Measurements from ENCODE around the gene TRIM13. TPM values are rescaled to one million over a fixed set of nuclear protein-coding genes. Genes with fewer than 3 reads are reported as not detected.
A peak's percentile ranks its signal among the peaks of the same experiment; 100 is the strongest.
"Not testable (repeated sequence)": the region's sequence is repeated elsewhere in the genome, so short reads cannot be mapped to it uniquely, and the experiment has no call there.

TRIM13 gene
- total RNA-seq, 2 donors from 2014 or later: 4.6 to 11.2 TPM

- intact Hi-C loops (cut with DNase I): loop anchor here (10.0 kb wide), 1 partner anchor 550 kb away; no protein-coding TSS in a partner anchor
- H3K36me3 ChIP-seq (replicated peaks in 1 of 2; ENCODE audit: insufficient read depth in 1 of 2, low read depth in 2 of 2): no peaks in the 10 kb centered on the region
- H3K27ac ChIP-seq: no peak overlapping the region
- no peaks in the 10 kb centered on the region for H3K9me3 ChIP-seq
- H3K4me1 ChIP-seq: peaks cover 11% of the 10 kb centered on the region
- no peak for TF ChIP-seq CTCF (IDR thresholded peaks at IDR 0.05)
- TF ChIP-seq POLR2A (IDR thresholded peaks at IDR 0.05): no peak
- 29 to 34% methylated on average over 2 of the region's 2 CpGs for WGBS, 2 donors
- peak in 2 of 4 donors; percentile 40 to 58 for DNase-seq
- H3K27me3 ChIP-seq: no peaks in the 10 kb centered on the region
- H3K4me3 ChIP-seq: no peak overlapping the region
- peak; percentile 48 for ATAC-seq
Measured at GRCh38 chr13:49985129-49985528, 11.7 kb upstream of the TRIM13 start.

- 60 to 73% methylated on average over 7 of the region's 7 CpGs for WGBS, 2 donors
- intact Hi-C loops (cut with DNase I): loop anchor here (10.0 kb wide), 1 partner anchor 548 kb away; no protein-coding TSS in a partner anchor
- TF ChIP-seq POLR2A (IDR thresholded peaks at IDR 0.05) (no peak), CTCF (IDR thresholded peaks at IDR 0.05) (no peak)
- ATAC-seq (no peak), DNase-seq (no peak)
- Histone ChIP-seq H3K4me3 (no peak overlapping the region), H3K27me3 (no peaks in the 10 kb centered on the region), H3K27ac (no peak overlapping the region), H3K4me1 (peaks cover 11% of the 10 kb centered on the region), H3K36me3 (replicated peaks in 1 of 2; ENCODE audit: insufficient read depth in 1 of 2, low read depth in 2 of 2) (no peaks in the 10 kb centered on the region), H3K9me3 (no peaks in the 10 kb centered on the region)
Measured at GRCh38 chr13:49986471-49986870, 10.4 kb upstream of the TRIM13 start.

- WGBS, 2 donors: 86% methylated on average over 6 of the region's 6 CpGs
- H3K9me3 ChIP-seq; H3K36me3 ChIP-seq (replicated peaks in 1 of 2; ENCODE audit: insufficient read depth in 1 of 2, low read depth in 2 of 2); H3K27me3 ChIP-seq; intact Hi-C loops (cut with DNase I); H3K4me1 ChIP-seq; H3K4me3 ChIP-seq; ATAC-seq; H3K27ac ChIP-seq; DNase-seq: not testable (repeated sequence)
Measured at GRCh38 chr13:49990612-49991011, 6.2 kb upstream of the TRIM13 start.

- peaks cover 10% of the 10 kb centered on the region for H3K4me1 ChIP-seq
- H3K4me3 ChIP-seq: no peak overlapping the region
- no peak for TF ChIP-seq CTCF (IDR thresholded peaks at IDR 0.05)
- no peak for TF ChIP-seq POLR2A (IDR thresholded peaks at IDR 0.05)
- no peaks in the 10 kb centered on the region for H3K9me3 ChIP-seq
- H3K27me3 ChIP-seq: no peaks in the 10 kb centered on the region
- intact Hi-C loops (cut with DNase I): no loop called here
- DNase-seq (no peak), ATAC-seq (no peak)
- no peak overlapping the region for H3K27ac ChIP-seq
- no peaks in the 10 kb centered on the region for H3K36me3 ChIP-seq (replicated peaks in 1 of 2; ENCODE audit: insufficient read depth in 1 of 2, low read depth in 2 of 2)
Measured at GRCh38 chr13:49993111-49993510, 3.7 kb upstream of the TRIM13 start.

GRCh38 chr13:49993666-49994065 is 3.2 kb upstream of the TRIM13 start:
- no peaks in the 10 kb centered on the region for H3K9me3 ChIP-seq
- H3K4me3 ChIP-seq: no peak overlapping the region
- no peak for ATAC-seq
- peaks cover 15% of the 10 kb centered on the region for H3K4me1 ChIP-seq
- no peaks in the 10 kb centered on the region for H3K36me3 ChIP-seq (replicated peaks in 1 of 2; ENCODE audit: insufficient read depth in 1 of 2, low read depth in 2 of 2)
- DNase-seq: no peak
- intact Hi-C loops (cut with DNase I): no loop called here
- 74 to 80% methylated on average over 5 of the region's 5 CpGs for WGBS, 2 donors
- no peak overlapping the region for H3K27ac ChIP-seq
- H3K27me3 ChIP-seq: no peaks in the 10 kb centered on the region
- TF ChIP-seq POLR2A (IDR thresholded peaks at IDR 0.05): no peak
- TF ChIP-seq CTCF (IDR thresholded peaks at IDR 0.05): no peak
